ENCODE data around the gene DNMT1. TPM values are rescaled to one million over a fixed set of nuclear protein-coding genes. Genes with fewer than 3 reads are reported as not detected.

Gene DNMT1
- total RNA-seq, 2 experiments from 2014 or later = 372 to 379 TPM

DNA sequence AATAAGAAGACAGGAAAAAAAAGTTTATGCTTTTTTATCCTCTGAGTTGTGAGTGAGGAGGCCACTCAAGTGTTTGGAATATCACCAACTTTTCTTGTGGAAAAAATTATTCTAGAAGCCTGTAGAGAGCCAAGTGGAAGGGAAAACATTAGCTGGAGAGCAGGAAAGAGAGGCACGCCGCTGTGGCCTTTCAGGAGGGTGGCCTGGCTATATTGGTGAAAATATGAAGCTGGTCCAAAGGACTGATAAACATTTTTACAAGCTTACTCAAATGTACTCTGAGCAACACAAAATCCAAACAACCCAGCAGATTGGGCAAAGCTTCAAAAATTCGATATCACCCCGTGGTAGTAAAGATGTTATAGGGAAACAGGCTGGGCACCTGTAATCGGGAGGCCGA lies 72.7 kb downstream of the DNMT1 start:
- CTCF ChIA-PET = interaction anchor here (0.8 to 1.7 kb wide), 3 partner anchors 9 to 49 kb away, joined by 3 read pairs; partner anchors contain the start of gene P2RY11
- TF ChIP-seq, protein P1, sequence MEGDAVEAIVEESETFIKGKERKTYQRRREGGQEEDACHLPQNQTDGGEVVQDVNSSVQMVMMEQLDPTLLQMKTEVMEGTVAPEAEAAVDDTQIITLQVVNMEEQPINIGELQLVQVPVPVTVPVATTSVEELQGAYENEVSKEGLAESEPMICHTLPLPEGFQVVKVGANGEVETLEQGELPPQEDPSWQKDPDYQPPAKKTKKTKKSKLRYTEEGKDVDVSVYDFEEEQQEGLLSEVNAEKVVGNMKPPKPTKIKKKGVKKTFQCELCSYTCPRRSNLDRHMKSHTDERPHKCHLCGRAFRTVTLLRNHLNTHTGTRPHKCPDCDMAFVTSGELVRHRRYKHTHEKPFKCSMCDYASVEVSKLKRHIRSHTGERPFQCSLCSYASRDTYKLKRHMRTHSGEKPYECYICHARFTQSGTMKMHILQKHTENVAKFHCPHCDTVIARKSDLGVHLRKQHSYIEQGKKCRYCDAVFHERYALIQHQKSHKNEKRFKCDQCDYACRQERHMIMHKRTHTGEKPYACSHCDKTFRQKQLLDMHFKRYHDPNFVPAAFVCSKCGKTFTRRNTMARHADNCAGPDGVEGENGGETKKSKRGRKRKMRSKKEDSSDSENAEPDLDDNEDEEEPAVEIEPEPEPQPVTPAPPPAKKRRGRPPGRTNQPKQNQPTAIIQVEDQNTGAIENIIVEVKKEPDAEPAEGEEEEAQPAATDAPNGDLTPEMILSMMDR (IDR thresholded peaks at IDR 0.05) = no peak
- no peaks in the 10 kb centered on the region for H3K27me3 Mint-ChIP-seq
- no peaks in the 10 kb centered on the region for H3K9me3 Mint-ChIP-seq
- peaks cover 11% of the 10 kb centered on the region for H3K4me1 Mint-ChIP-seq (ENCODE audit: low read depth)
- H3K4me3 Mint-ChIP-seq = no peak overlapping the region
- intact Hi-C loops (cut with micrococcal nuclease) = no loop called here
- H3K27ac Mint-ChIP-seq = no peak overlapping the region
- POLR2A ChIA-PET = interaction anchor here (0.7 to 23.2 kb wide), 3 partner anchors 16 to 36 kb away, joined by 3 to 521 read pairs (median 4); partner anchors contain the start of genes ANGPTL6, P2RY11 and PPAN
- DNase-seq = no peak
- peaks cover 26% of the 10 kb centered on the region for H3K36me3 Mint-ChIP-seq (ENCODE audit: low read depth)
- ATAC-seq = no peak

DNA sequence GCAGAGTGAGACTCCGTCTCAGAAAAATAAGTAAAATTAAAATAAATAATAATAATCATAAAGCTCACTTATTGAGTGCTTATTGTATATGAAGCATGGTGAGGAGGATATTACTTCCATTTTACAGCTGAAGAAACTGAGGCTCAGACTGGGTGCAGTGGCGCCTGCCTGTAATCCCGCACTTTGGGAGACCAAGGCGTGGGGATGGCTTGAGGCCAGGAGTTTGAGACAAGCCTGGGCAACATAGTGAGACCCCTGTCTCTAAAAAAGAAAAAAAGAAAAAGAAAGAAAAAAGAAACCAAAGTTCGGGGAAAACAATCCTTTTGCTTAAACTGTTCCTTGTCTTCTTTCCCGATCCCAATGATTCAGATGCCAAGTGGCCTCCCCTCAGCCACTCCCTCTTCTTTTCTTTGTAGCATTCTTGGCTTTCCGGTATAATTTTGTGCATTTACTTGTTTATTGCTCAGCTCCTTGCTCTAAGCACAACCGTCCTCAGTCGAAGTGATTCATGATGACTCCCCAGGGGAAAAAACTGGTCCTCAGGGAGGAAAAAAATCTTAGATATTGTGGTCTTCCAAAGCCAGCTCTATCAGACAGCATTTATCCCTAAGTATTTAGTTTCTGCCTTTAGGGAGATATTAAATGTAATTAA lies 74.1 kb downstream of the DNMT1 start:
- ATAC-seq = no peak
- intact Hi-C loops (cut with micrococcal nuclease) = no loop called here
- H3K36me3 Mint-ChIP-seq (ENCODE audit: low read depth) = peaks cover 34% of the 10 kb centered on the region
- no peaks in the 10 kb centered on the region for H3K27me3 Mint-ChIP-seq
- ChIA-PET CTCF (interaction anchor here (0.8 to 3.3 kb wide), 10 partner anchors 9 to 189 kb away, joined by 3 to 14 read pairs (median 4); partner anchors contain the start of genes P2RY11 and PPAN), POLR2A (interaction anchor here (0.6 to 23.2 kb wide), 6 partner anchors 9 to 41 kb away, joined by 3 to 521 read pairs (median 3); partner anchors contain the start of genes ANGPTL6, P2RY11 and PPAN)
- TF ChIP-seq, protein P1 (IDR thresholded peaks at IDR 0.05) = no peak
- DNase-seq = no peak
- H3K4me3 Mint-ChIP-seq = no peak overlapping the region
- no peaks in the 10 kb centered on the region for H3K9me3 Mint-ChIP-seq
- H3K27ac Mint-ChIP-seq = no peak overlapping the region
- peaks cover 14% of the 10 kb centered on the region for H3K4me1 Mint-ChIP-seq (ENCODE audit: low read depth)

DNA sequence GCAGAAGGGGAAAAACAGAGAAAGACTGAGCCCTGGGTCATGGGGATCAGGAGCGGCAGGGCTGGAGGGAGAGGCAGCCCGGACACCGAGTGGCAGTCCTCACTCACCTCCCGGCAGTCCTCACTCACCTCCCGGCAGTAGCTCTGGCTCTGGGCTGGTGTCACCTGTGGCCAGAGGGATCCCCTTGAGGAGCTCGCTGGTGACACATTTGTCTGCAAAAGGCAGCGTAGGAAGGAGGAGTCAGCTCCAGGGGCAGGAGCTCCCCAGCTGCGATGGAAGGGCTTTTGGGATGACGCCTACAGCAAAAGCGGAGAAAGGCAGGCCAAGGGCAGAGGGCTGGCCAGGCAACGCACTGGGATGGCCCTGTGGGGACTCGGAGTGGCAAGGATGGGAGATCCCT lies 75.8 kb downstream of the DNMT1 start:
- H3K4me1 Mint-ChIP-seq (ENCODE audit: low read depth) = peaks cover 19% of the 10 kb centered on the region
- ChIA-PET CTCF (interaction anchor here (1.2 to 8.9 kb wide), 4 partner anchors 12 to 189 kb away, joined by 3 to 128 read pairs (median 8); partner anchors contain the start of genes ANGPTL6 and PPAN), POLR2A (interaction anchor here (0.7 to 23.2 kb wide), 2 partner anchors 19 to 92 kb away, joined by 3 to 521 read pairs; partner anchors contain the start of genes ANGPTL6, P2RY11 and PPAN)
- intact Hi-C loops (cut with micrococcal nuclease) = no loop called here
- H3K36me3 Mint-ChIP-seq (ENCODE audit: low read depth) = peaks cover 43% of the 10 kb centered on the region
- peak overlapping the region; percentile 92 for H3K27ac Mint-ChIP-seq
- no peaks in the 10 kb centered on the region for H3K27me3 Mint-ChIP-seq
- no peaks in the 10 kb centered on the region for H3K9me3 Mint-ChIP-seq
- H3K4me3 Mint-ChIP-seq = peak overlapping the region; percentile 97
- DNase-seq (no peak), ATAC-seq (no peak)
- TF ChIP-seq, protein P1 (IDR thresholded peaks at IDR 0.05) = no peak

DNA sequence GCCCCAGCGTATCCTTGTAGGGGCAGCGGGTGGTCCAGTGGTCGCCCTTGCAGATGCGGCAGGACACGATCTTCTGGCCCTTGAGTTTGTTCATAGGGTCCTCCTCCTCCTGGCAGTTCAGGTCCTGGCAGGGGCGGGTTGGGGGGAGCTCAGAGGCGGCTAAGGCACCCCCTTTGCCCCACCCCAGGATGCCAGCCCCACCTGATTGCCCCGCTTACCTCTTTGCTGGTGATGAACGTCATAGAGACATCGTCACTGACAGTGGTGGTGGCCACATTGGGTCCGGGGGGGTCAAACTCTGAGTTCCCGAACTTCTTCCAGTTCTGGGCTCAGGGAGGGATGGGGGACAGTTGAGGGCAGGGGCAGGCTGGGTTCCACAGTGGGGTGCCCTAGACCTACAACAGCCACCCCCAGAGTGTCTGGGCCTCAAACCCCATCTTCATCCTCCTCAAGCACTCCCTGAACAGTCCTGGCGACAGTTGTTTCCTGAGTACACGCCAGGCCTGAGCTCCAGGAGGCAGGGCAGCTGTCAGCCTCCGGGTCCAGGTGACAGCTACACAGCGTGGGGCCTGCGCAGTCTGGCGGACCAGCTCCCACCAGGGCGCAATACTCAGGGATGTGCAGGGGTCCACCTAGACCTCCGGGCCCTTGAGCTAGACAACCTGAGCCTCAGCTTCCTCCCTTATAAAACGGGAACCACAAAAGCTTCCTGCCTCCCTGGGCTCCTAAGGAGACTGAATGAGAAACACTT lies 77.7 kb downstream of the DNMT1 start:
- Mint-ChIP-seq H3K36me3 (ENCODE audit: low read depth) (peaks cover 54% of the 10 kb centered on the region), H3K27ac (peak overlapping the region; percentile 25), H3K27me3 (no peaks in the 10 kb centered on the region), H3K9me3 (no peaks in the 10 kb centered on the region), H3K4me3 (peak overlapping the region; percentile 18), H3K4me1 (ENCODE audit: low read depth) (peaks cover 36% of the 10 kb centered on the region)
- CTCF ChIA-PET = interaction anchor here (1.0 to 8.9 kb wide), 2 partner anchors 17 to 89 kb away, joined by 3 to 128 read pairs; partner anchors contain the start of gene ANGPTL6
- POLR2A ChIA-PET = interaction anchor here (0.6 to 23.2 kb wide), 4 partner anchors 13 to 32 kb away, joined by 3 to 521 read pairs (median 10); partner anchors contain the start of genes ANGPTL6, P2RY11 and PPAN
- intact Hi-C loops (cut with micrococcal nuclease) = no loop called here
- DNase-seq (no peak), ATAC-seq (no peak)
- TF ChIP-seq, protein P1 (IDR thresholded peaks at IDR 0.05) = no peak
